ENCODE data around the gene ACTL10. TPM values are rescaled to one million over a fixed set of nuclear protein-coding genes. Genes with fewer than 3 reads are reported as not detected.

Gene ACTL10
- total RNA-seq, 2 experiments from 2014 or later: 5.6 to 11.7 TPM

GRCh38 chr20:33627577-33628216 is 39.0 kb upstream of the ACTL10 start:
- BruUV-seq (replicated peaks): no TSS peak
- intact Hi-C loops (cut with micrococcal nuclease; ENCODE audit: unreplicated experiment): no loop called here
- H3K79me2 ChIP-seq (ENCODE audit: insufficient read depth, low read depth, low read length): no peaks in the 10 kb centered on the region
- no peak overlapping the region for H3K27ac ChIP-seq (ENCODE audit: low read depth, low read length, poor library complexity, severe bottlenecking)
- no peaks in the 10 kb centered on the region for H4K20me1 ChIP-seq (ENCODE audit: insufficient read depth, low read length)
- H3K9me2 ChIP-seq (ENCODE audit: insufficient read depth, low read length): no peaks in the 10 kb centered on the region
- TF ChIP-seq, protein P1, sequence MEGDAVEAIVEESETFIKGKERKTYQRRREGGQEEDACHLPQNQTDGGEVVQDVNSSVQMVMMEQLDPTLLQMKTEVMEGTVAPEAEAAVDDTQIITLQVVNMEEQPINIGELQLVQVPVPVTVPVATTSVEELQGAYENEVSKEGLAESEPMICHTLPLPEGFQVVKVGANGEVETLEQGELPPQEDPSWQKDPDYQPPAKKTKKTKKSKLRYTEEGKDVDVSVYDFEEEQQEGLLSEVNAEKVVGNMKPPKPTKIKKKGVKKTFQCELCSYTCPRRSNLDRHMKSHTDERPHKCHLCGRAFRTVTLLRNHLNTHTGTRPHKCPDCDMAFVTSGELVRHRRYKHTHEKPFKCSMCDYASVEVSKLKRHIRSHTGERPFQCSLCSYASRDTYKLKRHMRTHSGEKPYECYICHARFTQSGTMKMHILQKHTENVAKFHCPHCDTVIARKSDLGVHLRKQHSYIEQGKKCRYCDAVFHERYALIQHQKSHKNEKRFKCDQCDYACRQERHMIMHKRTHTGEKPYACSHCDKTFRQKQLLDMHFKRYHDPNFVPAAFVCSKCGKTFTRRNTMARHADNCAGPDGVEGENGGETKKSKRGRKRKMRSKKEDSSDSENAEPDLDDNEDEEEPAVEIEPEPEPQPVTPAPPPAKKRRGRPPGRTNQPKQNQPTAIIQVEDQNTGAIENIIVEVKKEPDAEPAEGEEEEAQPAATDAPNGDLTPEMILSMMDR (conservative IDR thresholded peaks at IDR 0.05; ENCODE audit: low read length): no peak
- TF ChIP-seq EZH2phosphoT487 (IDR thresholded peaks at IDR 0.05; ENCODE audit: borderline replicate concordance, low read depth, low read length): no peak
- no peak overlapping the region for H3K4me2 ChIP-seq (ENCODE audit: low read length)
- H3K9me3 ChIP-seq (ENCODE audit: low read length): no peaks in the 10 kb centered on the region
- ChIA-PET POLR2A (interaction anchor here (0.6 kb wide), 1 partner anchor 35 kb away, joined by 3 read pairs; no protein-coding TSS in a partner anchor), CTCF (ENCODE audit: unreplicated experiment) (no interaction called here)
- DNase-seq (ENCODE audit: low spot score): no peak
- no peaks in the 10 kb centered on the region for H3K4me1 ChIP-seq (ENCODE audit: insufficient read depth, low read length, poor library complexity, severe bottlenecking)
- peaks cover 98% of the 10 kb centered on the region for H3K36me3 ChIP-seq (ENCODE audit: insufficient read depth, low read length)
- H2AFZ ChIP-seq (ENCODE audit: low read length): no peak overlapping the region
- H3K4me3 ChIP-seq (ENCODE audit: low read depth, low read length, poor library complexity, severe bottlenecking): no peak overlapping the region

DNA sequence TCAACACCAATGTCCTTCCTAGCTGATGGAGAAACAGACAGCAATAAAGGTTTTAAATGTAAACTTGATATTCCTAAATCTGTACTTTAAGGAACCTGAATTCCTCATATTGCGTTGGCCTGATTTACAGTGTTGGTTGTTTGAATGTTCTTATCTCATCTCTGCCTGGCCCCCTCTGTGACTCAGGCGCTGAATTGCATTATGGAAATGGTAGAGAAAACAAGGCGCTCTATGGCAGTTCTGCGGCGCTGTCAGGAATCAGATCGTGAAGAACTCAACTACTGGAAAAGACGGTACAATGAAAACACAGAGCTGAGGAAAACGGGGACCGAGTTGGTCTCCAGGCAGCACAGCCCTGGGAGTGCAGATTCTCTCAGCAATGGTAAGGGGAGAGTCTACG is 37.2 kb upstream of the ACTL10 start:
- no peak for DNase-seq (ENCODE audit: low spot score)
- intact Hi-C loops (cut with micrococcal nuclease; ENCODE audit: unreplicated experiment): no loop called here
- peaks cover 99% of the 10 kb centered on the region for H3K36me3 ChIP-seq (ENCODE audit: insufficient read depth, low read length)
- no peaks in the 10 kb centered on the region for H4K20me1 ChIP-seq (ENCODE audit: insufficient read depth, low read length)
- no peaks in the 10 kb centered on the region for H3K9me3 ChIP-seq (ENCODE audit: low read length)
- no peak overlapping the region for H3K27ac ChIP-seq (ENCODE audit: low read depth, low read length, poor library complexity, severe bottlenecking)
- H3K4me2 ChIP-seq (ENCODE audit: low read length): no peak overlapping the region
- TF ChIP-seq, protein P1 (conservative IDR thresholded peaks at IDR 0.05; ENCODE audit: low read length): no peak
- no peak for TF ChIP-seq EZH2phosphoT487 (IDR thresholded peaks at IDR 0.05; ENCODE audit: borderline replicate concordance, low read depth, low read length)
- POLR2A ChIA-PET: no interaction called here
- H3K9me2 ChIP-seq (ENCODE audit: insufficient read depth, low read length): no peaks in the 10 kb centered on the region
- H3K79me2 ChIP-seq (ENCODE audit: insufficient read depth, low read depth, low read length): no peaks in the 10 kb centered on the region
- CTCF ChIA-PET (ENCODE audit: unreplicated experiment): no interaction called here
- BruUV-seq (replicated peaks): no TSS peak
- no peak overlapping the region for H3K4me3 ChIP-seq (ENCODE audit: low read depth, low read length, poor library complexity, severe bottlenecking)
- no peaks in the 10 kb centered on the region for H3K4me1 ChIP-seq (ENCODE audit: insufficient read depth, low read length, poor library complexity, severe bottlenecking)
- no peak overlapping the region for H2AFZ ChIP-seq (ENCODE audit: low read length)

- CTCF ChIA-PET (ENCODE audit: unreplicated experiment): no interaction called here
- no peak overlapping the region for H2AFZ ChIP-seq (ENCODE audit: low read length)
- no TSS peak for BruUV-seq (replicated peaks)
- intact Hi-C loops (cut with micrococcal nuclease; ENCODE audit: unreplicated experiment): no loop called here
- no peaks in the 10 kb centered on the region for H3K9me2 ChIP-seq (ENCODE audit: insufficient read depth, low read length)
- H3K79me2 ChIP-seq (ENCODE audit: insufficient read depth, low read depth, low read length): no peaks in the 10 kb centered on the region
- POLR2A ChIA-PET: no interaction called here
- no peaks in the 10 kb centered on the region for H3K4me1 ChIP-seq (ENCODE audit: insufficient read depth, low read length, poor library complexity, severe bottlenecking)
- no peak overlapping the region for H3K4me3 ChIP-seq (ENCODE audit: low read depth, low read length, poor library complexity, severe bottlenecking)
- H3K27ac ChIP-seq (ENCODE audit: low read depth, low read length, poor library complexity, severe bottlenecking): no peak overlapping the region
- peaks cover 99% of the 10 kb centered on the region for H3K36me3 ChIP-seq (ENCODE audit: insufficient read depth, low read length)
- no peaks in the 10 kb centered on the region for H4K20me1 ChIP-seq (ENCODE audit: insufficient read depth, low read length)
- H3K4me2 ChIP-seq (ENCODE audit: low read length): no peak overlapping the region
- TF ChIP-seq, protein P1 (conservative IDR thresholded peaks at IDR 0.05; ENCODE audit: low read length): no peak
- TF ChIP-seq EZH2phosphoT487 (IDR thresholded peaks at IDR 0.05; ENCODE audit: borderline replicate concordance, low read depth, low read length): no peak
- H3K9me3 ChIP-seq (ENCODE audit: low read length): no peaks in the 10 kb centered on the region
- no peak for DNase-seq (ENCODE audit: low spot score)
Observed at GRCh38 chr20:33629979-33630378, 36.8 kb upstream of the ACTL10 start.
